ENCODE data around the gene NGLY1.

NGLY1 gene

GRCh38 chr3:25821746-25822573, 38.7 kb upstream of the NGLY1 start:
- no peak for DNase-seq
- H3K27ac Mint-ChIP-seq: no peak overlapping the region
- H3K27me3 Mint-ChIP-seq (ENCODE audit: low read depth, poor library complexity): no peaks in the 10 kb centered on the region
- peaks cover 4% of the 10 kb centered on the region for H3K4me1 Mint-ChIP-seq
- H3K9me3 Mint-ChIP-seq: peaks cover 3% of the 10 kb centered on the region
- no peak for TF ChIP-seq CTCF (IDR thresholded peaks at IDR 0.05)
- H3K36me3 Mint-ChIP-seq (ENCODE audit: low read depth): no peaks in the 10 kb centered on the region
- no peak overlapping the region for H3K4me3 Mint-ChIP-seq

GRCh38 chr3:25820816-25821486, 37.7 kb upstream of the NGLY1 start:
- H3K27me3 Mint-ChIP-seq (ENCODE audit: low read depth, poor library complexity): no peaks in the 10 kb centered on the region
- H3K4me3 Mint-ChIP-seq: no peak overlapping the region
- no peaks in the 10 kb centered on the region for H3K36me3 Mint-ChIP-seq (ENCODE audit: low read depth)
- H3K9me3 Mint-ChIP-seq: peaks cover 5% of the 10 kb centered on the region
- H3K4me1 Mint-ChIP-seq: peaks cover 4% of the 10 kb centered on the region
- TF ChIP-seq CTCF (IDR thresholded peaks at IDR 0.05): no peak
- H3K27ac Mint-ChIP-seq: no peak overlapping the region
- no peak for DNase-seq

- no peaks in the 10 kb centered on the region for H3K27me3 Mint-ChIP-seq (ENCODE audit: low read depth, poor library complexity)
- no peak for TF ChIP-seq CTCF (IDR thresholded peaks at IDR 0.05)
- H3K4me1 Mint-ChIP-seq: peaks cover 4% of the 10 kb centered on the region
- H3K27ac Mint-ChIP-seq: no peak overlapping the region
- no peak overlapping the region for H3K4me3 Mint-ChIP-seq
- DNase-seq: no peak
- H3K36me3 Mint-ChIP-seq (ENCODE audit: low read depth): no peaks in the 10 kb centered on the region
- peaks cover 11% of the 10 kb centered on the region for H3K9me3 Mint-ChIP-seq
These were observed 37.1 kb upstream of the NGLY1 start for GRCh38 chr3:25820366-25820765.

- Mint-ChIP-seq H3K27me3 (ENCODE audit: low read depth, poor library complexity) (no peaks in the 10 kb centered on the region), H3K27ac (no peak overlapping the region), H3K9me3 (peaks cover 15% of the 10 kb centered on the region), H3K4me3 (no peak overlapping the region), H3K4me1 (peaks cover under 1% of the 10 kb centered on the region), H3K36me3 (ENCODE audit: low read depth) (no peaks in the 10 kb centered on the region)
- no peak for TF ChIP-seq CTCF (IDR thresholded peaks at IDR 0.05)
- DNase-seq: no peak
These were observed 35.1 kb upstream of the NGLY1 start for GRCh38 chr3:25818335-25818734.

GRCh38 chr3:25817638-25818037, 34.4 kb upstream of the NGLY1 start:
- no peak for DNase-seq
- Mint-ChIP-seq H3K9me3 (peaks cover 15% of the 10 kb centered on the region), H3K4me1 (no peaks in the 10 kb centered on the region), H3K27me3 (ENCODE audit: low read depth, poor library complexity) (no peaks in the 10 kb centered on the region), H3K36me3 (ENCODE audit: low read depth) (no peaks in the 10 kb centered on the region), H3K4me3 (no peak overlapping the region), H3K27ac (no peak overlapping the region)
- TF ChIP-seq CTCF (IDR thresholded peaks at IDR 0.05): no peak
